GM12865 (cell line): ENCODE measurements around the gene RHEB.

Experiments used
- DNase-seq: peaks from one replicate; pipeline ENCODE4 v3.0.0; 2010; ENCODE audit warnings: low read depth
- H3K4me3 ChIP-seq: 2 replicates; pipeline ENCODE4 v1.5.1; 2011; ENCODE audit warnings: mild to moderate bottlenecking, low read depth, low read length, control low read depth
- TF ChIP-seq, protein P1 (sequence below): IDR thresholded peaks from 2 replicates; pipeline ENCODE4 v1.5.1; 2011; ENCODE audit warnings: low read length, control low read depth, low read depth, inconsistent platforms; ENCODE audit not compliant: insufficient read depth; ENCODE audit errors: missing control alignments

The RHEB gene

DNA sequence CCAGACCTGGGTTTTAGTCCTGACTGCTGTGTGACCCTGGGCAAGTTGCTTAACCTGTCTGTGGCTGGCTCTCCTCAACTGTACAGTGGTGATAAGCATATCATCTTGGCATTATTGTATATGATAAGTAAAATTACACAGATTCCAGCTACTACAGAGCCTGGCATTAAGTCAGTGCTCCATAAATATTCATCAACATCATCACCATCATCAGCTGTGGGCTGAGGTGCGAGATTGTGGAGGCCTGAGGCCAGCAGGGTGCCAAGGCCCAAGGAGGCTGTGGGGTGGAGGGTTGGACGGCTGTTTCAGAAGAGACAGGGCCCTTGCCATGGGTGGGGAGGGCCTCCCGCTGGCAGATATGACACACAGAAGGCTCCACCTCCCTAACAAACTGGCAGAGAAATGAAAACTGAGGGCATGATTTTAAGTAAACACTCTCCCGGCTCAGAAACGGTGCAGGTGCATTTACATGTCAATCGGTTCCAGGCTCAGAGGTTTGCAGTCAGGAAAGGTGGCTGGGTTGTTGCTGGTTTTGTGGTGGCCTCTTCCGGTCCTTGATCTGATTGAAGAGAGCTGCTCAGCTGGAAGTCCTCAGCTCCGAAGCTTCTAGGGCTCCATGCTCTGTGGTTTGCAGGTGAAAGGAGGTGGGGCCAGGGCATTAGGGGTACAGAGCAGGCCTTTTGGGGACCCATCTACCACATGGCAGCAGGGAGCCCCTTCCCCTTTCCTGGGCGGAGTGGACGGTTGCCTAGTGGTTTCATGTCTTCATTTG lies 89.9 kb downstream of the RHEB start:
- DNase-seq, result peak; percentile 80
- TF ChIP-seq, protein P1, sequence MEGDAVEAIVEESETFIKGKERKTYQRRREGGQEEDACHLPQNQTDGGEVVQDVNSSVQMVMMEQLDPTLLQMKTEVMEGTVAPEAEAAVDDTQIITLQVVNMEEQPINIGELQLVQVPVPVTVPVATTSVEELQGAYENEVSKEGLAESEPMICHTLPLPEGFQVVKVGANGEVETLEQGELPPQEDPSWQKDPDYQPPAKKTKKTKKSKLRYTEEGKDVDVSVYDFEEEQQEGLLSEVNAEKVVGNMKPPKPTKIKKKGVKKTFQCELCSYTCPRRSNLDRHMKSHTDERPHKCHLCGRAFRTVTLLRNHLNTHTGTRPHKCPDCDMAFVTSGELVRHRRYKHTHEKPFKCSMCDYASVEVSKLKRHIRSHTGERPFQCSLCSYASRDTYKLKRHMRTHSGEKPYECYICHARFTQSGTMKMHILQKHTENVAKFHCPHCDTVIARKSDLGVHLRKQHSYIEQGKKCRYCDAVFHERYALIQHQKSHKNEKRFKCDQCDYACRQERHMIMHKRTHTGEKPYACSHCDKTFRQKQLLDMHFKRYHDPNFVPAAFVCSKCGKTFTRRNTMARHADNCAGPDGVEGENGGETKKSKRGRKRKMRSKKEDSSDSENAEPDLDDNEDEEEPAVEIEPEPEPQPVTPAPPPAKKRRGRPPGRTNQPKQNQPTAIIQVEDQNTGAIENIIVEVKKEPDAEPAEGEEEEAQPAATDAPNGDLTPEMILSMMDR, result no peak
- no peak overlapping the region for H3K4me3 ChIP-seq

DNA sequence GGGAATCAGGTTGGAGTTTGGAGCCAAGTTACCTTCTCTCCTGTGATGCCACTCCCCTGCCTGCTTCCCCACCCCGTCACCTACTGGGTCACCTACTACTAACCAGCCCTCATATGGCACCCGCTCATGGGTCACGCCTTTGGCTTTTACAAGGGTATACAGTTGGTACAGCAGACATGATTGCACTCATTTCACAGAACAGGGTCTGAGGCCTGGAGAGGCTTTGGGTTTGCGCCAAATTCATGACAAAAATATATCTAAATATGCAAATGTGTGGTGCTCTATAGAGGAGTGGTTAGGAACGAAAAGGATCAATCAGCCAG lies 90.5 kb downstream of the RHEB start:
- no peak overlapping the region for H3K4me3 ChIP-seq
- TF ChIP-seq, protein P1, result no peak
- DNase-seq, result peak; percentile 21

DNA sequence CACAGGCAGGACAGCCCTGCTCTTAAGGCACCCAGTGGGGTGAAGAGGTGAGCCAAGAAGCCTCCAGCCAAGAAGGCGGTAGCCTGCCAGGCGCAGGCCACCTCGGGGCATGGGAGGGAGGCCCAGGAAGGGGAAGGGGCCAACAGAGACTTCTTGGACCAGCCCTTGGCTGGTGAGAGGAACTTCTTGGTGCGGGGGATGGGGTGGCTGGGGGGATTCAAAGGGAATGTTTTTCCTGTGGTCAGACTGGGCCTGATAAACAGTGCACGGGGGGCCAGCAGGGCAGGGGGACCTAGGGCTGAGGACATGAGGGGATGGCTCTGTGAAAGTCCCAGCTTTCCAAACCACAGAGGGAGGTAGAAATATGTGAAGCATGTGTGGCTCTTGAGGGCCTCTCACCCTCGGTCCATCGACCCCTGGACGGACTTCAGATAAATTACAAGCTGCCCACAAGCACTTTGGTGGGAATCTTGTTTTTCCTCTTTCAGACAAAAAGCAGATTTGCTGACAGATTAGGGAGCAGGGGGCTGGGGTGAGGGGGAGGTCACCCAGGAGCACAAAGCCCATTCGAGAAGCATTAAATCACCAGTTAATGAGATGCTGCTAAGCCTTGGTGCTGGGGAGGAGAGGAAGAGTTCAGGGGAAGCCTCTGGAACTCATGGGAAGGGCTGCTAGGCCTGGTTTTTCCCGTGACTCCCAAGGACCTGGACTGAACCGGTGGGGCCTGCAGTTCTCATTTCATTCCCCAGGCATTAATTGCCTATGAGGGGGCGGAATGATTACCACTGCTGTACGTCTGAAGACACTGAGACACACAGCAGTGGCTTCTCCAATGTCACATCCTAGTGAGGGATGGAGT lies 91.1 kb downstream of the RHEB start:
- DNase-seq, result no peak
- TF ChIP-seq, protein P1, result no peak
- no peak overlapping the region for H3K4me3 ChIP-seq

DNA sequence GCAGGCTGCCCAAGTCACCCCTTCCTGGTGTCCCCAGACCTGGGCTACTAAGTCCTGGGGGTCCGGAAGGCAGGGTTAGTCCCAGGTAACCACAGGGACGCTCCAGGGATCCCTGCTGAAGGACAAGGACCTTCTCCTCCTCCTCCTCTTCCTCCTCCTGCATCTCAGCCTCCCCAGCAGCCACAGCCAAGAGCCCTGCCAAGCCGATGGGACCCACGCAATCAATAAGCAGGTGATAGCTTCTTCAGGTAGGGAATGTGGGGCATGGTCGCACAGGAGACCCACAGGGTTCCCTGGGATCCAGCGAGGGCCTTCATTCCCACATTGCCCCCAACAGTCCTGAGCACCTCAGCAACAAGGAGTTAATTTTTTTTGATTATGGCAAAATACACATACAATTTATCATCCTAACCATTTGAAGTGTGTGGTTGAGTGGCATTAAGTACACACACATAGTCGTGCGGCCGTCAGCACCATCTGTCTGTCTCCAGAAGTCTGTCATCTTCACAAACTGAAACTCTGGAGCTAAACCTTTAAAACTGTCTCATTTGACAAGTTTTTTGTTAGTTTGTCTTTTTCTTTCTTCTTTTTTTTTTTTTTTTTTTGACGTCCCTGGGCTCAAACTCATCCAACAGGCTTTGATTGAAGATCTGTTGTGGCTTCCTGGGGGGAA lies 91.9 kb downstream of the RHEB start:
- TF ChIP-seq, protein P1, result no peak
- DNase-seq, result no peak
- H3K4me3 ChIP-seq, result no peak overlapping the region

DNA sequence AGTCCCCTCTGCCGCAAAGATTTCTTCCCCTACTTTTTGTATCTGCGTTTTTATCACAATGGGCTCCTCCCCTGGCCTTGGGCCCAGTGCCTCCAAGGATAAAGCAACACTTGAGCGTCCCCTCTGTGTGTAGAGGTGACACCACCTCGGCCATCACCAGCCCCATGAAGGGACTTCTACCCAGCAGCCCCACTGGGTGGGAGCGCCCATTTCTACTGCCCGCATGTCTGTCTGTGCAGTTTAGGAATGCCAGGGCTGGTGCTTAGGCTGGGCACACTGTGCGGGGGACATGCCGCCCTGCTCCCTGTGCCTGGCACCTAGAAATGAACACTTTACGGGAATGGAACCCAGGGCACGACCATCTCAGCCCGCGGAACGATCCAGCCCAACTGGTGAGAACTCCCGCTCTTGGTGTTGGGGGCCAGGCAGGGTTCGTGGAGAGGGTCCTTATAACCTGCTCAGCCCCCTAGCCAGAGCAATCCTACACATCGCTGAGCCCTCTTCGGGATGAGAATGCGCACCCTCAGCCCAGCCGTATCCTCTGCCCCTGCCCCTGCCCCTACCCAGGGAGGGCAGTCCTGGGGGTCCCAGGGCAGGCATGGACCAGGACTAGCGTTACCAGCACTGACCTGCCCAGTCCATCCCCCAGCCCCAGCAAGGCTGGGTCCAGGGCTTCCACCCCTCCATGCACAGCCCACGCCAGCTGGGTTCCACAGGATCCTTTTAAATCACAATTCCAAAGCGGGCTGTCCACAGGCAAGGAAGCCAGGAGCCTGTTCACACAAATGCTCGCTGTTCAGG lies 92.6 kb downstream of the RHEB start:
- H3K4me3 ChIP-seq, result no peak overlapping the region
- no peak for DNase-seq
- TF ChIP-seq, protein P1, result no peak

DNA sequence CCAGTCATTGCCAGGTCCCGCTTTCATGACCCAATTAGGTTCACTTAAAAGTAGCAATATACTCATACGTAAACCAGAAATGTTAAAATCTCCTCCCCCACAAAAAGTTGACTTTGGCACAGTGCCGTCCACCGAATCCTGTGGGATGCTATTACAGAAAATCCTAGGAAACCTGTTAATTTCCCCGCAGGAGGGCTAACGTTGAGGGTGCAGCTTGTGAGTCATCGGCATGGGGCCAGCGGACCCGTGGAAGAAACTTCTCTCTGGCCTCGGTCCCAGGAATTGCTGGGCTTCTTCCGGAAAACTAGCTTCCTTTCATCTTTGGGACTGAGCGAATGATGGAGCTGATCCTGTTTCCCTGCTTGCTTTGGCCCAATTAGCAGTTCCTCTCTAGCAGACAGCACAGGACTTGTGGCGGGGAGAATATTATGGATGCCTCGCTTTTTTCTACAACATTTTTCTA lies 93.2 kb downstream of the RHEB start:
- TF ChIP-seq, protein P1, result no peak
- no peak overlapping the region for H3K4me3 ChIP-seq
- no peak for DNase-seq
